HepG2 (cell line): Measurements from ENCODE around the gene NCKIPSD. TPM values are rescaled to one million over a fixed set of nuclear protein-coding genes. Genes with fewer than 3 reads are reported as not detected.

Source experiments
- ATF5 ChIP-seq: sonication (generic); formaldehyde crosslinking; IDR thresholded peaks from 2 replicates; pipeline ENCODE4 v1.4.0; 2020; ENCODE audit warnings: mild to moderate bottlenecking, low read depth, missing genetic modification reagents
- FIP1L1 ChIP-seq: fragments of 200-400 bp; formaldehyde crosslinking; IDR thresholded peaks from 2 replicates; pipeline ENCODE4 v1.6.1; 2018; ENCODE audit warnings: low read depth, mild to moderate bottlenecking, low read length, moderate library complexity, borderline replicate concordance; ENCODE audit not compliant: insufficient read depth
- HOXA5 ChIP-seq: sonication (generic); formaldehyde crosslinking; IDR thresholded peaks from 2 replicates; pipeline ENCODE4 v1.4.0; 2020; ENCODE audit warnings: missing genetic modification reagents
- IRF9 ChIP-seq: sonication (generic); formaldehyde crosslinking; IDR thresholded peaks from 2 replicates; pipeline ENCODE4 v1.8.0; 2022; ENCODE audit warnings: missing genetic modification reagents, mild to moderate bottlenecking, borderline replicate concordance
- KDM2A ChIP-seq: sonication (generic); formaldehyde crosslinking; IDR thresholded peaks from 2 replicates; pipeline ENCODE4 v1.4.0; 2020; ENCODE audit warnings: low read depth, missing genetic modification reagents, borderline replicate concordance
- KDM5A ChIP-seq: fragments of 200-600 bp; sonication (generic); IDR thresholded peaks from 2 replicates; pipeline ENCODE4 v1.7.0; 2018; ENCODE audit warnings: antibody characterized with exemption, mild to moderate bottlenecking, low read length, borderline replicate concordance
- MED1 ChIP-seq: sonication (generic); formaldehyde crosslinking; IDR thresholded peaks from 2 replicates; pipeline ENCODE4 v1.4.0; 2020; ENCODE audit warnings: missing genetic modification reagents
- NFKB2 ChIP-seq: sonication (generic); formaldehyde crosslinking; IDR thresholded peaks from 2 replicates; pipeline ENCODE4 v1.4.0; 2020; ENCODE audit warnings: missing genetic modification reagents, borderline replicate concordance
- SNAPC5 ChIP-seq: sonication (generic); formaldehyde crosslinking; IDR thresholded peaks from 2 replicates; pipeline ENCODE4 v1.8.1; 2023; ENCODE audit warnings: mild to moderate bottlenecking, missing genetic modification reagents, borderline replicate concordance
- SRSF9 ChIP-seq: fragments of 200-400 bp; formaldehyde crosslinking; IDR thresholded peaks from 2 replicates; pipeline ENCODE4 v1.6.1; 2018; ENCODE audit warnings: borderline replicate concordance, mild to moderate bottlenecking, low read depth, low read length; ENCODE audit not compliant: insufficient read depth, poor library complexity, severe bottlenecking
- STAT5B ChIP-seq: sonication (generic); formaldehyde crosslinking; IDR thresholded peaks from 2 replicates; pipeline ENCODE4 v1.4.0; 2020; ENCODE audit warnings: missing genetic modification reagents
- ZFP36 ChIP-seq: fragments of 150-350 bp; IDR thresholded peaks from 2 replicates; pipeline ENCODE4 v1.6.1; 2018; ENCODE audit warnings: borderline replicate concordance, low read length, low read depth; ENCODE audit not compliant: partially characterized antibody
- ZNF124 ChIP-seq: sonication (generic); formaldehyde crosslinking; IDR thresholded peaks from 2 replicates; pipeline ENCODE4 v1.4.0; 2020; ENCODE audit warnings: missing genetic modification reagents
- ZNF276 ChIP-seq: sonication (generic); formaldehyde crosslinking; IDR thresholded peaks from 2 replicates; pipeline ENCODE4 v1.4.0; 2020; ENCODE audit warnings: mild to moderate bottlenecking, low read depth, missing genetic modification reagents
- ZNF441 ChIP-seq: sonication (generic); formaldehyde crosslinking; IDR thresholded peaks from 2 replicates; pipeline ENCODE4 v1.7.0; 2021; ENCODE audit warnings: missing genetic modification reagents, borderline replicate concordance
- ZNF672 ChIP-seq: sonication (generic); formaldehyde crosslinking; IDR thresholded peaks from 2 replicates; pipeline ENCODE4 v1.8.1; 2022; ENCODE audit warnings: missing genetic modification reagents
- ZNF770 ChIP-seq: sonication (generic); formaldehyde crosslinking; IDR thresholded peaks from 2 replicates; pipeline ENCODE4 v1.5.0; 2020; ENCODE audit warnings: mild to moderate bottlenecking, missing genetic modification reagents
- ZNF883 ChIP-seq: sonication (generic); formaldehyde crosslinking; IDR thresholded peaks from 2 replicates; pipeline ENCODE4 v1.5.1; 2020; ENCODE audit warnings: mild to moderate bottlenecking, missing genetic modification reagents; ENCODE audit errors: not compliant biosample characterization
- polyA plus RNA-seq, 8 experiments: library from polyadenylated mRNA; depleted of rRNA in 3 of 8; stranded (reverse) in 7 of 8; unstranded in 1 of 8; fragments of >200 nt; fragmentation: Illumina TruSeq in 4 of 8; extraction: Trizol in 4 of 8; gene quantifications; 2 replicates each; pipeline versions ENCODE4 v1.2.1 to v1.2.3, GENCODE V29; 2011 to 2016; ENCODE audit warnings: low read depth in 4 of 8, missing spikeins in 1 of 8, mixed read lengths in 1 of 8; ENCODE audit not compliant: insufficient read depth in 1 of 8
- total RNA-seq, 5 experiments: library from RNA; depleted of rRNA; stranded (reverse); fragments of >200 nt; fragmentation: Illumina TruSeq; extraction: Trizol; gene quantifications; 2 replicates each; pipeline ENCODE4 v1.2.3, GENCODE V29; 2016; ENCODE audit warnings: low read depth in 1 of 5

NCKIPSD gene
- total and polyA plus RNA-seq, 2 of the 13 experiments (the other 11 are each of a cell fraction or from before 2014, with no cell fraction given), result 13.5 to 35.2 TPM

DNA sequence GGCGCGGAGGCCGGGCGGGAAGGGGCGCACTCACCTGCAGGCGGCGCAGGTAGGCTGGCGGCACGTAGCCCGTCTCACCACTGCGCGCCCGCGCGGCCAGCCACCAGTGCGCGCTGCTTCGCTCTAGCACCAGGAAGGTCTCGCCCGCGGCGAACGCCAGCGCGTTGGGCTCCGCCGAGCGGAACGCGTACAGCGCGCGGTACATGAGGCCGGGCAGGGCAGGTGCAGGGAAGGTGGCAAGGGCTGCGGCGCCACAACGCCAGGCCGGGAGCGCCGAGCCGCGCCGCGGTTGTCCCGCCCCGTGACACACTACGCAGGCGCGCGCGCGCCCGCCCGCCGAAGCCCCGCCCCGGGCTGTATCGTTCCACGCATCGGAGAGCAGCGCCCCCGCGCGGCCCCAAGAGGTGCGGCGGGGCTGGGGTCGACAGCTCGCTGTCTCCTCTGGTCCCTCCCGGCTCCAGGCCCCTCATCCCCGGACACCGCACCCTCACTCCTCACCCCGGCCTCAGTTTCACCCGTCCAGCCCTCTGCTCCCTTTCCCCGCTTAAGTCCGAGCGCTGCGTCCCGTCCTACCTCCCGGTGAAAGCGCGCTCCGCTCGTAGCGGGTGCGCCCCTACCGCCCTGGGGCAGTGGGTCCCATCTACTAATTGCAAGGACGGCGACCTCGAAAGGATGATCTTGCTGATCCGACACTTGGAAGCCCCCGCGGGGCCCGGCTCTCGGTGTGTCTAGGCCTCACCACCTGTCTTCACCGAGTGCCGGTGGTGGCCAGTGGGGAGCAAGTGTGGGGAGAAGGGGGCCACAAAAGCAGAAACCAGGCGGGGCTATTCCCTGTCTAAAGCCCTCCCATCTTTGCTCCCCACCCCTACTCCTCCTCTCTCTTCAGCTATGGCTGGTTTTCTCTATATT lies at the start of gene NCKIPSD (continued):
- peak; percentile 95 for TF ChIP-seq IRF9
- peak; percentile 77; the same call in 1 of the 2 replicates for TF ChIP-seq KDM5A
- no peak for TF ChIP-seq ZFP36
- peak; percentile 94; the same call in 1 of the 2 replicates for TF ChIP-seq ATF5 (CRISPR knock-in tag)
- no peak for TF ChIP-seq FIP1L1
- TF ChIP-seq ZNF883 (CRISPR knock-in tag), result peak; percentile 94
- TF ChIP-seq MED1 (CRISPR knock-in tag), result peak; percentile 56; the same call in 1 of the 2 replicates
- TF ChIP-seq SNAPC5 (CRISPR knock-in tag), result no peak
- TF ChIP-seq ZNF276, result peak; percentile 87; the same call in 1 of the 2 replicates
- no peak for TF ChIP-seq HOXA5 (CRISPR knock-in tag)
- TF ChIP-seq ZNF124 (CRISPR knock-in tag), result no peak; the same call in 1 of the 2 replicates
- no peak for TF ChIP-seq ZNF672
- TF ChIP-seq STAT5B (CRISPR knock-in tag), result no peak
- TF ChIP-seq ZNF770 (CRISPR knock-in tag), result no peak
- peak; percentile 66; the same call in 1 of the 2 replicates for TF ChIP-seq NFKB2 (CRISPR knock-in tag)
- TF ChIP-seq SRSF9, result no peak
- peak; percentile 52; the same call in 1 of the 2 replicates for TF ChIP-seq ZNF441 (CRISPR knock-in tag)
- peak; percentile 70; the same call in 1 of the 2 replicates for TF ChIP-seq KDM2A
